HG02623 (cell line): ENCODE measurements around the gene FBXL16.
"Not testable (repeated sequence)": the region's sequence is repeated elsewhere in the genome, so short reads cannot be mapped to it uniquely, and the experiment has no call there.

ENCODE experiments used
- ATAC-seq: cut with Tn5 transposase; IDR thresholded peaks from one replicate; pipeline ENCODE4 v1.9.1; 2021; ENCODE audit warnings: moderate library complexity; ENCODE audit not compliant: unreplicated experiment

Gene FBXL16

DNA sequence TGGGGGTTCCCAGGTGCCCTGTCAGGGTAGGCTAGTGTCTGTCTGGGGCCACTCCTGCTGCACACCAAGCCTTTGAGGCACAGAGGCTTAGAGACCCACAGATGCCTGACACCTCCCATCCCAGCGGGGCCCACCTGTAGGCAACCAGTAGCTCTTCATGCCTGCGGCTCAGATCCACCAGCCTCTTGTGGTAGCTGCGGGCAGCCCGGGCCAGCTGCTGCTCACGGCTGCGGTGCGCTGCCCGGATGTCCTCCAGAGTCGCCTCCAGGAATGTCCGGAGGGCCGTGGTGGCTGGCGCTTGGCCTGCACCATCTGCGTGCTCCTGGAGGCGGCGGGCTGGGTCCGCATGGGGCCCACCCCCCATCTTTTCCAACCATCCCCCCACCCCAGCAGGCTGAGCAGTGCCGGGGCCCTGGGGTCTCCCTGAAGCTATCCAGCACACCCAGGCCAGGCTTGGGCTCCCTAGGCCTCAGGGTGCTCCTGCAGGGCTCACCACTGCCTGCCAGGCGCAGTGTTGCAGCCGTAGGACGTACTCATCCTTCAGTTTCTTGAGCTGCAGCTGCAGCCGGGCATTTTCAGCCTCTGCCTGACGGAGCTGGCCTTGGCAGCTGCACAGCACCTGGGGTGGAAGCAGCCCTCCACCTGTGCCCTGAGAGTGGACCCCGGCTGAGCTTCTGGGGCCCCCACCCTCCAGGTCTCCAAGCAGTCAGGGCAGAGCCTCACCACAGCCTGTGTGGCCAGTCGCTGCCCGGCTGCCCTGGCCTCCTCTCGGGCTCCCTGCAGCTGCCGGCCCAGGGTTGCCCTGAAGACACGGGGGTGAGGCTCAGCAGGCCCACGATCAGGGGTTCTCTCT is 18.8 kb upstream of the FBXL16 start:
- ATAC-seq = no peak

DNA sequence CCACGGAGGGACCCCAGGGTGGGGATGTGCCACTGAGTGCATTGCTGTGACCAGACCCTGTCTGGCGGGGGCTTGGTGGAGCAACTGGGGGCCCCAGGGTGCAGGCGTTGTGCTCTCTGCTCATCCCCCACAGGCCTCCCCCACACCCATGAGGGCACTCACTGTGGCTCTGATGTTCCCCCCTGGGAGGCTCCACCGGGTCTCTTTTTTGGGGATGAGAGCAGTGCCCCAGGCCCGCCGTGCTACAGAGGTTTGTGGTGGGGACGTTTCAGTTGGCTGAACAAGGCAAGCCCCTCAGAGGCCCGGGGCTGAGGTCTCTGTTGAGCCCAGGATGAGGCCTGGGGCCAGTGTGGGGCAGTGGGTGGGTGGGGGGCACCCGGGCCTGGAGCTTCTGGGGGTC is 18.1 kb upstream of the FBXL16 start:
- ATAC-seq = no peak

DNA sequence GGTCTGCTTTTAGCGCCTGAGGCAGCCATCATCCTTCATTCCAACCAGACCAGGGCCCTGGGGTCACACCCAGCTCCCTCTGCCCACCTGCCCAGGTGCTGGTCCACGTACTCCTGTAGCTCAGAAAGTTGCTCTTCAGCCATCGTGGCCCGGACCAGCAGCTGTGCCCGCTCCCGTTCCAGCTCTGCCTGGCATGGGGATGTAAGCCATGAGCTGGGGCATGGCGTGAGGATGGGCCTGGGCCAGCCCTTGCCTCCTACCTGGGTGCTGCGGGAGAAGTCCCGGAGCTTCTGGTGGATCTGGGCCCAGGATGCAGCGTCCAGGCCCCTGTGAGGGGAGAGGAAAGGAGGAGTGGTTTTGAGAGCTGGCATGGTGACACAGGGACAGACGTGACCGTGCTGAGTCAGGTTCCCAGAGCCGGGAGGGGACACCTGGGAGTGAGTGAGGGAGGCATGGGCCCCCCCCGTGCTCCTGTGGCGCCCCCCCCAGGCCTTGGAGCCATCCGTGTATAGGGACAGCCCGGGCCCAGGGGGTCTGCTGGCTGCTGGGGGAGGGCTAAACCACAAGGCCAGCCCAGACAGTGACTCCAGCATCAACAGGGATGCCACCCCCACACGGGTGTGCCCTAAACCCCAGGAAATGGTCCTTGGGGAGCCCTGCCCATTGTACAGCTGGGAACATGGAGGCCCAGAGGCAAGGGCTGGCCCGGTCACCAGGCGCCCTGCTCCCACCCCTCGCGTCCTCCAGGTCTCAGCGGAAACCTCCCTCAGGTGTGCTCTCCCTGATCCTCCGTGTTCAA is 17.4 kb upstream of the FBXL16 start:
- no peak for ATAC-seq

DNA sequence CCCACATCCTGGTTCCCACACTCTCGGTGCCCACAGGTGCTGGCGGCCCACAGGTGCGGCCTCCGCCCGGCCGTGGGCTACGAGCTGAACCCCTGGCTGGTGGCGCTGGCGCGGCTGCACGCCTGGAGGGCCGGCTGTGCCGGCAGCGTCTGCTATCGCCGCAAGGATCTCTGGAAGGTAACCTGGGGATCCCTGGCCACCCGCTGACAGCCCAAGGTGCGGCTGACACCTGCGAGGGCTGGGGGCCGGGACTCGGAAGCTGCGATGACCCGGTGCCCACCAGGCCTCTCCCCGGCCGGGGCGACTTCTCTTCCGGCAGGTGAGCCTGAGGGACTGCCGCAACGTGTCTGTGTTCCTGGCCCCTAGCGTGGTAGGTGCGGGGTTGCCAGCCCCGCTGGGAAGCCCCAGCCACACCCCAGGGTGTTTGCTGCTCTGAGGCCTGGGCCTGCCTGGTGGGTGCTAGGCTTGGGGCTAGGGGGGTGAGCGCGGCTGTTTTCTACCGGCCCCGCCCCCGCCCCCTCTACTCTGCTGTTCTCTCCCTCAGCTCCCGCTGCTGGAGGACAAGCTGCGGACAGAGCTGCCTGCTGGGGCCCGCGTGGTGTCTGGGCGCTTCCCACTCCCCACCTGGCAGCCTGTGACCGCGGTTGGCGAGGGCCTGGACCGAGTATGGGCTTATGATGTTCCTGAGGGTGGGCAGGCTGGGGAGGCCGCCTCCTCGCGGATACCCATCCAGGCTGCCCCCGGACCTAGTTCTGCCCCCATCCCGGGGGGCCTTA is 16.4 kb upstream of the FBXL16 start:
- no peak for ATAC-seq

DNA sequence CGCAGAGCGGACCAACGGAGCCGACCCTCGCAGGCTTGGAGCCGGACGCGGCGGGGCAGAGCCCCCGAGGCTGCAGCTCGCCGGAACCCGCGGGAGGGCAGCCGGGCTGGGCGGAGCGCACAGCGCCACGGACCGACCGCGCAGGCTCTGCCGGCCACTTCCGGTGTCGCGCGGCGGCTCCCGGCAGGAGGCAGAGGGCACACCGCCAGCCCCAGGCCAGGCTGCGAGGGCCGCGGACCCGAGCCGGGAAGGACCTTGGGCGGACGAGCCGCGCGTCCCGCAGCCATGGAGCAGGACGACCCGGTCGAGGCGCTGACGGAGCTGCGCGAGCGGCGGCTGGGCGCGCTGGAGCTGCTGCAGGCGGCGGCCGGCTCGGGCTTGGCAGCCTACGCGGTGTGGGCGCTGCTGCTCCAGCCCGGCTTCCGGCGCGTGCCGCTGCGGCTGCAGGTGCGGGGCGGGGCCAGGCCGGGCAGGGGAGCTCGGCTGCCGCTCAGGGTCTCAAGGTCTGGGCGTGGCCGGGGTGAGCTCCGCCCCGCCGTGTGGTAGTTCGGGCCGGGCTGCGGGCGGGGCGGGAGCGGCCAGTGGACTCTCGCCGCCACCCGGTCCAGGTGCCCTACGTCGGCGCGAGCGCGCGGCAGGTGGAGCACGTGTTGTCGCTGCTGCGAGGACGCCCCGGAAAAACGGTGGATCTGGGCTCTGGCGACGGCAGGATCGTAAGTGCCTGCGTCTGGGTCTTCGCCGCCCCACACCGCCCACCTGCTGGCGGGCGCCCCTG is 15.6 kb upstream of the FBXL16 start, which contains the start of gene ANTKMT:
ANTKMT (plus strand) TSS at position 157 of the 775 bp plus-strand sequence; CDS start at position 286, 129 bp downstream.
- ATAC-seq = peak; percentile 60

DNA sequence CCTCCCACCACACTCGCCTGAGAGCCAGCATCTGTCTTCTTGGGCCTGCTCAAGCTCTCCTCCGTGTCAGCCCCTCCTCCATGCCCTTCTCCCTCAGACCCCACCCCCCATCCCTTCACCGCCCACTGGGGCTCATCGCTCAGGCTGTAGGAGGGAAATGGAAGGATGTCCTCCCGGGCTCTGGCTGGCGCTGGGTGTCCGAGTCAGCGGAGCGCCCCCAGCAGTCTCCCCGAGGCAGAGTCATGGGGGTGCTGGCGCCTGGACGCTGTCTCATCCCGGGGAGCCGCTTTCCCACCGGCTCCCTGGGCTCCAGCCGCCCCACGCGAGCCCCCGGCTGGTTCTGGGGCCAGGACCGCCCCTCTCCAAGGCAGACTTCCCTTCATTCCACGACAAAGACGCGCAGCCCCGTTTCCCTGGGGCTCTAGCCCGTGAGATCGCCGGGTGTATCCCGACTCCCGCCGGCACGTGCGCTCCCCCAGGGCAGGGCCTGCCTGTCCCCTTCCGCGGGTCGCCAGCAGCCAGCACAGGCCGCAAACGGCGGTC is 14.9 kb upstream of the FBXL16 start:
- ATAC-seq = peak; percentile 12

DNA sequence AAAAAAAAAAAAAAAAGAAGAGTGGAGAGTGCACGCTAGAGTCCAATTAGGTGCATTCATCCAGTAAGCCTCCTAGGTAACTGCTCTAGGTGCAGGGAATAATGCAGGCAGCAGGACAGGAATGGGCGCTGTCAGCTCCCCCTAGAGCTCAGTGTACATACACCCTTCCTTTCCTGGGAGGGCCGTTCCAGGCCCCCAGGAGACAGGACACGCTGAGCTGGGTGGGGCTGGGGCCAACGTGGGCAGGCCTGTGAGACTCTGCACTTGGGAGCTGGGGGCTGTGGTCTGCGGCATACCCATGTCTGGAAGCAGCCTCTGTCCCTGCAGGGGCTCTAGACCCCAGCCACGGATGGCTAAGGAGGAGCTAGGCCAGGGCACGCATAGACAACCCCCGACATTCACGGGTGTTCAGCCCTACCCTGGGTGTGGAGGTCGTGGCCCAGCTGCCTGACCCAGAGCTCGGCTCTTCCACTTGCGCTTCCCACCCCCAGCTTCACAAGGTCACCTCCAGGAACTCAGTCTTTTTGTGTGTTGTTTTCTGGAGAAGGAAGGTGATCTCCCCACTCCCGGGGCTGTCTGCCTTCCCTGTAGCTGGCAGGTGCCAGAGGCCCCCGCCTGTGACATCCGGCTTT is 14.3 kb upstream of the FBXL16 start:
- no peak for ATAC-seq

DNA sequence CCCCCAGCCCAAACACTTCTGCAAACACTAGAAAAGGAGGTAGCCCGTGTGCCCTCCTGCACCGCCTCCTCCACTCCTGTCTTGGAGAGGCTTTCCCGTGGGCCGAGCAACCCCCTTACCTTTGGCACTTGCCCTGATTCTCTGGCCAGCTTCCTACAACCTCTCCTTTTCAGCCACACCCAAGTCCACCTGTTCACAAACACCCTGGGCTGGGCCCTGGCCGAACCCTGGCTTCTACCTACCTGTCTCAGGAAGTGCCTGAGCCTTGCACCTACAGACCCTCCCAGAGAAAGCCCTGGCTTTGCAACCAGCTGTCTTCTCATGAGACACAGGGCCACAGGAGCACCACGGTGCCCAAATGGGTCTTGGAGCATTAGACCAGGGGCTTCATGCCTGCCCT is 13.3 kb upstream of the FBXL16 start:
- no peak for ATAC-seq

DNA sequence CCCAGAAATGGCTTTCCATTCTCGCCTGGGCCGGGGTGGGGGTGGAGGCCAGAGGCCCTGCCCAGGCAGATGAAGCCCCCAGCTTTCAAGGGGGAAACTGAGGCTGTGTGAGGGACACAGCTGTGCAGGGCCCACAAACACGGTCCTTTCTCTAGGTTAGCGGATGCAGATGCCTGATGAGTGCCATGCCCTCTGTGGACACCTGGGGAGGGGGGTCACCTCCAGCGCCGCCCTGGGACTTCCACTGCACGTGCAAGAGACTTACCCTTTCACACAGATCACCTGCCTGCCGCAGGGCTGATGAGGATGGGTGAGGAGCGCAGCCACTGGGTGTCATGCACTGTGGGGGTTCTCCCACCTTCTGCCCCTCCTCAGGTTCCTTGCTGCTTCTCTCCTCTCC is 12.8 kb upstream of the FBXL16 start:
- ATAC-seq = no peak

DNA sequence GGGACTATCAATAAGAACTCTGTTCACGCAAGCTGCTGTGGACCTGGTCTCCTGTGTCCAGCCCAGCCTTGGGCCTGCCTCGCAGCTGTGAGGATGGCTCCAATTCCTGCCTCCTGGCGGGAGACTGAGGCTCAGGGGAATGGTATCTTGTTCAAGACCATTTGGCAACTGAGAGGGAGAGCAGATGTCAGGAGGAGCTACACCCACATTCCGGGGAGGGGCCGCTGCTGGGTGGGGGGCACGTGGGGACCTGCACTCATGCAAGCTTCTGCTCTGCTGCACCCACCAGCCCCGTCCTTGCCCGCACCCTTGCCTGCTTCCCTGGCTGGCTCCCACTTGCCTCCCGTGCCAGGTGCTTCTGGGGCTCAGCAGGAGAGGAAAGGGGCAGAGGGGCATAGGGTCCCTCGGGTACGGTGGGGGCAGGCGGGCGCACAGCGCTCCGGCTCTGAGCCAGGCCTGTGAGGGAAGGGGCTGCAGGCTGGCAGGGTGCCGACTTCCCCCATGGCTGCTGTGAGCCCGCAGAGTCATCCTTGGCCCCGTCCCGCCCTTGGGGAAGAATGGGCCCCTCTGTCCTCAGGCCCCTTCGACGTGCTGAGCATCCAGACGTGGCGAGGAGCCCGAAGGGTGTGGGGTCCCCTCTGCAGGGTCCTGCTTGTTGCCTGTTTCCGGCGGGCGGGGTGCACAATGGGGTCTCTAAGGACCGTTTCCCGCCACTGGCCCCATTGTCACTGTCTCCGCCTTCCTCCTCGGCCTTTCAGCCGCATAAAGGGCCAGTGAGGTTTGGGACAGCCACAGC is 12.0 kb upstream of the FBXL16 start:
- no peak for ATAC-seq

DNA sequence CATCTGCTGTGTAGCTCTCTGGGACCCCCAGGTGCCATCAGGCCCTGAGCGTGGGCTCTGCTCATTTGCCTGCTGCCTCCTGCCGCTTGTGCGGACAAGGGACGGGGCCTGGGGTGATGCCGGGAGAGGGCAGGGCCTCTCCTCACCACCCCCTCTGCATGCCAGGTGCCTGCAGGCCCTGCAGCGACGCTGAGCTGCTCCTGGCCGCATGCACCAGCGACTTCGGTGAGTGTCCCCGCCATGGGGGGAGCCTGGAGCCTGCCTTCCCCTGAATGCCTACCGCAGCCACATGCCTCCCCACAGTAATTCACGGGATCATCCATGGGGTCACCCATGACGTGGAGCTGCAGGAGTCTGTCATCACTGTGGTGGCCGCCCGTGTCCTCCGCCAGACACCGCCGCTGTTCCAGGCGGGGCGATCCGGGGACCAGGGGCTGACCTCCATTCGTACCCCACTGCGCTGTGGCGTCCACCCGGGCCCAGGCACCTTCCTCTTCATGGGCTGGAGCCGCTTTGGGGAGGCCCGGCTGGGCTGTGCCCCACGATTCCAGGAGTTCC is 11.2 kb upstream of the FBXL16 start:
- no peak for ATAC-seq

DNA sequence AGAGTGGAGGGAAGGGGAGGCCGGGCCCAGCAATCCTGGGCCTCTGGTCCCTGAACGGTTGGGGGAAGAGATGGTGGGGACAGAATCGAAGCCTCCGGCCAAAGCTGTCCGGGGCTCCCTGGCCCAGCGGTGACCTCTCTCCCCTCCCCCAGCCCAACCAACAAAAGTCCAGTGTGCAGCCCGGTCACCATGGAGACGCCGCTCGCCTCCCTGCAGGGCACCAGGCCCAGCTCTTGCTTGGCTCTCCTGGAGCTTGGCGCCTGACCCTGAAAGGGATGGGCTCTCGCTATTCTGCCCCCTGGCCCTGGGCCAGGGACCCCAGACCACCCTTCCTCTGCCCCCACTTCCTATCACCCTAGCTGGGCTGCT is 10.6 kb upstream of the FBXL16 start:
- ATAC-seq = no peak

DNA sequence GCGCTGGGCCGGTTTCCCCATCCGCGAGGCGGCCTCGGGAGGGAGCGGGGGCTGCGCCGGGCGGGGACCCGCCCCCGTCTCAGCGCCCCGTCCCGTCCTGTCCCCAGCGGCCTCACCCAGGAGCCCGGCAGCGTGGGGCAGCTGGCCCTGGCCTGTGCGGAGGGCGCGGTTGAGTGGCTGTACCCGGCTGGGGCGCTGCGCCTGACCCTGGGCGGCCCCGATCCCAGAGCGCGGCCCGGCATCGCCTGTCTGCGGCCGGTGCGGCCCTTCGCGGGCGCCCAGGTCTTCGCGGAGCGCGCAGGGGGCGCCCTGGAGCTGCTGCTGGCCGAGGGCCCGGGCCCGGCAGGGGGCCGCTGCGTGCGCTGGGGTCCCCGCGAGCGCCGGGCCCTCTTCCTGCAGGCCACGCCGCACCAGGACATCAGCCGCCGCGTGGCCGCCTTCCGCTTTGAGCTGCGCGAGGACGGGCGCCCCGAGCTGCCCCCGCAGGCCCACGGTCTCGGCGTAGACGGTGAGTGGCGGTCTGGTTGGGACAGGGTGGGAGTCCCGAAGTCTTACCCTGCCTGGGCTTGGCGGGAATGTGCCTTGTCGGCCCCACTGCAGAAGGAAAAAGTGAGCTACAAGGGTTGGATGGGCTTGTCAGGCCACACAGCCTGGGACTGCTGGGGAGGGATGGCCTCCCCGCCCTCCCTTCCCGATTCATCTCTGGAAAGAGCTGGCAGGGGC is 10.0 kb upstream of the FBXL16 start:
- no peak for ATAC-seq

DNA sequence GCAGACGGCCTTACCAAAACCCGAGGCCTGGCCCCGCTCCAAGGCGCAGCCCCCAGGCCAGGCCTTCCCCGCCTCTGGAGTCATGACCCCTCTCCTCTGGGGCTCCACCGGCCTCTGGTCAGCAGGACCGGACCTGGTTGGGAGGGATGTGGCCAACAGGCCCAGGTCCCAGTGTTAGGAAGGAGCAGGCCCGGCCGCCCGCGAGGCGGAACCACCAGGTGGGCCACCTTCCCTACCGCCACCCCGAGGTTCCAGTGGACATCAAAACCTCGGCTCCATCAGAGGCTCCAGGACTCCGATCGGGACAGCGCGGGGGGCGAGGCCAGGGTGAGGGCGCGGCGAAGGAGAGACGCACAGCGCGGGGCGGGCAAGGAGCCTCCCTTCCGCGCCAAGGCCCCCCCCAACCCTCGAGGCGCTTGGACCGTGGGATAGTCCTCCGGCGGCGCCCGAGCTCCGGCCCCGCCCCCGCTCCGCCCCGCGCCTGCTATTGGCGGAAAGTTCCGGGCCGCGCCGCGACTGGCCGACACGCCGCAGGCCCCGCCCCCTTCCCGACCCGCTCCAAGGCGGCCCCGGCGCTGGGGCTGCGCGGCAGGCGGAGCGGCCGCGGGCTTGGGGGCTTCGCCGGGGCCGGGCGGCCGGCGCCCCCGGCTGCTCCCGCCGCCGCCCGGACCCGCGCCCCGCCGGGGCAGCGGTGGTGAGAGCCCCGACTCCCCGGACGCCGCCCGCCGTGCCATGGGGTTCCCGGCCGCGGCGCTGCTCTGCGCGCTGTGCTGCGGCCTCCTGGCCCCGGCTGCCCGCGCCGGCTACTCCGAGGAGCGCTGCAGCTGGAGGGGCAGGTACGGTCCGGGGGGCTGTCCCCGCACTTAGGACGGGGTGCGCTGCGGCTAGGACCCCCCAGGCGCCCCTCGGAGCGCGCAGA is 9.2 kb upstream of the FBXL16 start, which contains the start of gene METRN:
METRN (plus strand) TSS at position 561 of the 919 bp plus-strand sequence; CDS start at position 733, 172 bp downstream.
- peak; percentile 53 for ATAC-seq

DNA sequence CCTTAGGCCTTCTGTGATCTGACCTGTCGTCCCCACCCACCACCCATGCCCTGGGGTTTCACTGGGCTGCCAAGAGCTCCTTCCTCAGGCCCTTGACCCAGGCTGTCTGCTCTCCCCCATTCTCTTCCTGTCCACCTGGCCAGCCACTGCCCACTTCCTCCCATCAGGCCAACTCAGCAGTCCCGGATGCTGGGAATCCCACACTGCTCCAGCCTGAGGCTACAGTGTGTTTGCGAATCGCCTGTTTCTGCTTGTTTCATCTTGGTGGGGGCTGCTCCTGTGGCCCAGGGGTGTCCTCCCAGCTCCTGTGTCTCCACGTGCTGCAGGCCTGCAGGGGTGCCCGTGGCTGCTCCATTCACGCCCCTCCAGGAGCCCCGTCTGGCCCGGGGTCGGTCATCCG is 8.5 kb upstream of the FBXL16 start:
- ATAC-seq = no peak

DNA sequence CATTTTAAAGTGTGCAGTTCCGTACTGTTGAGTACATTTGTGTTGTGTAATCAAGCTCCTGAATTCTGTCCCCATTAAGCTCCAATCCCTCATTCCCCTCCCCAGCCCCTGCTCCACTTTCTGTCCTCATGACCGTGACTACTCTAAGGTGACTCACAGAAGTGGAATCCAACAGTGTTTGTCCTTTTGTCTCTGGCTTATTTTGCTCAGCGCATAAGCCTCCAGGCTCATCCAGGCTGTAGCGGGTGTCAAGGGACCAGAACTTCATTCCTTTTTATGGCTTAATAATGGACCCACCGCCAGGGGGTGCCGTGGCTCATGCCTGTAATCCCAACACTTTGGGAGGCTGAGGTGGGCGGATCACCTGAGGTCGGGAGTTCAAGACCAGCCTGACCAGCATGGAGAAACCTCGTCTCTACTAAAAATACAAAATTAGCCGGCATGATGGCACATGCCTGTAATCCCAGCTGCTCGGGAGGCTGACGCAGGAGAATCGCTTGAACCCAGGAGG is 7.2 kb upstream of the FBXL16 start:
- not testable (repeated sequence) for ATAC-seq
